HCT116 (cell line): ENCODE results near the gene TCP1. TPM values are rescaled to one million over a fixed set of nuclear protein-coding genes. Genes with fewer than 3 reads are reported as not detected.

ENCODE experiments used
- ATAC-seq: fragments of 200-7000 bp; cut with Tn5 transposase; 2 replicates; pipeline ENCODE4 v1.9.1; 2020; ENCODE audit warnings: mild to moderate bottlenecking, moderate library complexity
- BruUV-seq: library from RNA; stranded (reverse); fragments of 400-500 nt; replicated peaks from 2 replicates; lab custom pipeline; 2021; lab: Mats Ljungman, UMichigan
- CTCF ChIA-PET: fragments of 300-600 bp; sonication (Branson Sonifier 250); formaldehyde crosslinking; loops from one replicate; lab custom pipeline; 2021; ENCODE audit warnings: antibody characterized with exemption; lab: Charles Lee
- POLR2A ChIA-PET: fragments of 300-600, 350-600 bp; sonication (Branson Sonifier 250); formaldehyde crosslinking; loops from one replicate; lab custom pipeline; 2021; ENCODE audit warnings: antibody characterized with exemption; lab: Charles Lee
- RAD21 ChIA-PET, 2 experiments: fragments of 300-600 bp; sonication (Branson Sonifier 250); formaldehyde crosslinking; loops; one replicate each; lab custom pipeline; 2023; ENCODE audit warnings: low total read pairs in 2 of 2; ENCODE audit not compliant: uncharacterized antibody in 2 of 2, unreplicated experiment in 2 of 2, low non-redundant PET in 1 of 2; lab: Charles Lee
- DNase-seq: peaks from one replicate; pipeline ENCODE4 v3.0.0-alpha.2; 2010; ENCODE audit warnings: low read depth, low spot score
- H2AFZ ChIP-seq: fragments of 200-600 bp; shearing (Covaris generic), sonication (generic); 2 replicates; pipeline ENCODE4 v1.6.1; 2017; ENCODE audit warnings: low read depth, mixed run types, mixed read lengths, antibody characterized with exemption, low read length; ENCODE audit not compliant: poor library complexity, severe bottlenecking
- H3K27ac ChIP-seq: 2 replicates; pipeline ENCODE4 v1.5.1; 2012; ENCODE audit warnings: low read depth, low read length
- H3K27me3 ChIP-seq: fragments of 200-600 bp; sonication (generic); 2 replicates; pipeline ENCODE4 v1.6.1; 2016; ENCODE audit warnings: mixed run types, low read length, mixed read lengths; ENCODE audit not compliant: insufficient read depth
- H3K36me3 ChIP-seq, 2 experiments: fragments of 200-500 bp in 1 of 2; fragments of 200-600 bp in 1 of 2; sonication (Bioruptor generic) in 1 of 2; sonication (generic) in 1 of 2; 2 replicates each; pipeline versions ENCODE4 v1.5.1 to v1.6.1; 2014 to 2016; ENCODE audit warnings: low read length in 2 of 2, inconsistent platforms in 1 of 2, mixed read lengths in 1 of 2, mixed run types in 1 of 2; ENCODE audit not compliant: insufficient read depth in 2 of 2, control insufficient read depth in 1 of 2
- H3K4me1 ChIP-seq, 2 experiments: fragments of 200-600 bp in 1 of 2; sonication (generic) in 1 of 2; 2 replicates each; pipeline versions ENCODE4 v1.5.1 to v1.6.1; 2012 to 2017; ENCODE audit warnings: low read length in 2 of 2, inconsistent platforms in 1 of 2, mild to moderate bottlenecking in 1 of 2, mixed read lengths in 1 of 2, mixed run types in 1 of 2, moderate library complexity in 1 of 2; ENCODE audit not compliant: insufficient read depth in 2 of 2, control insufficient read depth in 1 of 2
- H3K4me2 ChIP-seq: fragments of 200-600 bp; sonication (generic); 2 replicates; pipeline ENCODE4 v1.6.1; 2017; ENCODE audit warnings: mixed run types, low read length, mixed read lengths
- H3K4me3 ChIP-seq, 2 experiments: fragments of 200-600 bp in 1 of 2; sonication (generic) in 1 of 2; replicated peaks in 1 of 2; 2 replicates each; pipeline ENCODE4 v1.5.1; 2011 to 2016; ENCODE audit warnings: low read length in 2 of 2, control low read depth in 1 of 2, low read depth in 1 of 2, mild to moderate bottlenecking in 1 of 2, mixed read lengths in 1 of 2, mixed run types in 1 of 2
- H3K79me2 ChIP-seq: fragments of 200-600 bp; sonication (generic); 2 replicates; pipeline ENCODE4 v1.6.1; 2017; ENCODE audit warnings: mild to moderate bottlenecking, mixed run types, low read length, moderate library complexity, mixed read lengths; ENCODE audit not compliant: insufficient read depth
- H3K9ac ChIP-seq: fragments of 200-600 bp; sonication (generic); 2 replicates; pipeline ENCODE4 v1.6.1; 2016; ENCODE audit warnings: low read length, mixed read lengths
- H3K9me2 ChIP-seq: fragments of 200-600 bp; sonication (generic), shearing (Covaris generic); 2 replicates; pipeline ENCODE4 v1.6.1; 2017; ENCODE audit warnings: mixed run types, mild to moderate bottlenecking, moderate library complexity; ENCODE audit not compliant: insufficient read depth
- H3K9me3 ChIP-seq, 2 experiments: fragments of 200-500 bp in 1 of 2; fragments of 200-600 bp in 1 of 2; sonication (Bioruptor generic) in 1 of 2; sonication (generic) in 1 of 2; 2 replicates each; pipeline ENCODE4 v1.6.1; 2014 to 2017; ENCODE audit warnings: low read length in 2 of 2, mixed read lengths in 2 of 2, inconsistent platforms in 1 of 2, low read depth in 1 of 2, mild to moderate bottlenecking in 1 of 2, mixed run types in 1 of 2, moderate library complexity in 1 of 2; ENCODE audit not compliant: control insufficient read depth in 1 of 2, insufficient read depth in 1 of 2
- H4K20me1 ChIP-seq: fragments of 200-600 bp; sonication (generic), shearing (Covaris generic); 2 replicates; pipeline ENCODE4 v1.6.1; 2017; ENCODE audit warnings: mixed run types, mild to moderate bottlenecking, moderate library complexity; ENCODE audit not compliant: insufficient read depth
- CBX3 ChIP-seq: IDR thresholded peaks from 2 replicates; pipeline ENCODE4 v1.6.1; 2012; ENCODE audit warnings: low read depth
- EZH2 ChIP-seq: fragments of 200-600 bp; sonication (generic); IDR thresholded peaks from 2 replicates; pipeline ENCODE4 v1.6.1; 2017; ENCODE audit warnings: antibody characterized with exemption, mixed run types
- EZH2phosphoT487 ChIP-seq: fragments of 200-600 bp; IDR thresholded peaks from 2 replicates; pipeline ENCODE4 v1.6.1; 2018; ENCODE audit warnings: antibody characterized with exemption, borderline replicate concordance
- JUND ChIP-seq: IDR thresholded peaks from 2 replicates; pipeline ENCODE4 v1.6.1; 2012
- POLR2A ChIP-seq: IDR thresholded peaks from 2 replicates; pipeline ENCODE4 v1.7.0; 2011; ENCODE audit warnings: borderline replicate concordance; ENCODE audit not compliant: insufficient read depth, insufficient read length; ENCODE audit errors: extremely low read depth
- POLR2AphosphoS5 ChIP-seq: IDR thresholded peaks from 2 replicates; pipeline ENCODE4 v1.6.1; 2011; ENCODE audit warnings: mild to moderate bottlenecking, low read depth, low read length, moderate library complexity
- RAD21 ChIP-seq: IDR thresholded peaks from 2 replicates; pipeline ENCODE4 v1.6.1; 2012; ENCODE audit warnings: low read depth, mild to moderate bottlenecking
- YY1 ChIP-seq: IDR thresholded peaks from 2 replicates; pipeline ENCODE4 v1.6.1; 2011; ENCODE audit warnings: low read length, low read depth, moderate library complexity, mild to moderate bottlenecking; ENCODE audit not compliant: insufficient replicate concordance; ENCODE audit errors: extremely low read depth
- ZBTB33 ChIP-seq: IDR thresholded peaks from 2 replicates; pipeline ENCODE4 v1.6.1; 2011; ENCODE audit warnings: mild to moderate bottlenecking, low read length, moderate library complexity; ENCODE audit not compliant: insufficient replicate concordance; ENCODE audit errors: extremely low read depth
- ZFX ChIP-seq: fragments of 450-650 bp; IDR thresholded peaks from 2 replicates; pipeline ENCODE4 v1.6.1; 2017
- intact Hi-C: fragments of 100-400 bp; cut with micrococcal nuclease; formaldehyde crosslinking; loops from 2 replicates; pipeline ENCODE4 v1.10.0; 2022
- total RNA-seq: library from RNA; stranded (reverse); gene quantifications from one replicate; pipeline ENCODE4 v1.2.1, GENCODE V29; 2021; ENCODE audit not compliant: unreplicated experiment

The TCP1 gene
- total RNA-seq, 1 experiment from 2014 or later, result 447 TPM

DNA sequence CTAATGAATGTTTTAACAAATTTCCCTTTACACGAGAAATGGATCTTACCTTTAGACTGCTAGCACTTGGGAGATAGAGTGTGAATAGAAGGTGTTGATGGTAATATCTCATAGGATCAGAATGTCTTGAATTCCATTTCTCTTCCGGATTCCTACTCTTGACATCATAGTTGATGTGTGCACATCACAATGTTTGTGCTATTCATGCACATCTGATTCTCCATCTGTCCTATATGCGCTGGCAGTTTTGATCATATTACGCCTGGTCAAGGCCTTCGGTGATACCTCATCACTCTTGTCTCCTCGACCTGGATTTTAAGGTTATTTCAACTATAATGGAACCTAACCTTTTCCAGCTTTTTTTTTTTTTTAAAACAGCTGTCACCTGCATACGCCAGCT is 44.3 kb downstream of the TCP1 start (continued):
- TF ChIP-seq ZBTB33, result no peak
- no peak for TF ChIP-seq YY1

DNA sequence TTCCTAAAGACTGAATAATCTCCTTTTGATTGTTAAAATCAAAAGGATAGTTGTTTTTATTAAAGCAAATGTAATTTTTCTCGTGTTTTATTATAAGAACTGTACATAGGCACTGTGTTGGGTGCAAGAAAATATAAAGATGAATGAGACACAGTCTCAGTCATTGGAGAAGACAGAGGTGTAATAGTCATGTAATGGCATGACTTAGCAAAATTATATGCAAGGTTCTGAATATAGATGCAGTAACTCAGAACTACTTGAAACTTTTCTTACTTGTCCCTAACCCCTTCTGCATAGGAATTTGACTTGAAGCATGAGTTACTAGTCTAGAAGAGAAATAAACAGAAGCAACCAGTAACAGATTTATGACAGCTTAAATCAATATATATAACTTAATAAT is 47.2 kb downstream of the TCP1 start:
- H2AFZ ChIP-seq, result no peak overlapping the region
- no peaks in the 10 kb centered on the region for H3K9me2 ChIP-seq
- ChIA-PET POLR2A (no interaction called here), CTCF (no interaction called here), RAD21 (no interaction called here)
- H3K4me3 ChIP-seq, result no peak overlapping the region
- no peak overlapping the region for H3K9ac ChIP-seq
- no peak for ATAC-seq
- H3K4me1 ChIP-seq, result no peaks in the 10 kb centered on the region
- intact Hi-C loops, result no loop called here
- peaks cover 68 to 69% of the 10 kb centered on the region in 2 experiments for H3K36me3 ChIP-seq
- no peaks in the 10 kb centered on the region for H3K27me3 ChIP-seq
- H3K79me2 ChIP-seq, result peaks cover 100% of the 10 kb centered on the region
- peaks cover 28% of the 10 kb centered on the region for H4K20me1 ChIP-seq
- H3K4me2 ChIP-seq, result no peak overlapping the region
- no peak overlapping the region for H3K27ac ChIP-seq
- no peak for DNase-seq
- BruUV-seq, result no TSS peak
- TF ChIP-seq CBX3 (no peak), ZFX (no peak), EZH2phosphoT487 (no peak), YY1 (no peak), RAD21 (no peak), JUND (no peak), POLR2AphosphoS5 (no peak), ZBTB33 (no peak), POLR2A (no peak), EZH2 (no peak)
- no peaks in the 10 kb centered on the region for H3K9me3 ChIP-seq
